ENCODE data around the gene CCDC9B.

DNA sequence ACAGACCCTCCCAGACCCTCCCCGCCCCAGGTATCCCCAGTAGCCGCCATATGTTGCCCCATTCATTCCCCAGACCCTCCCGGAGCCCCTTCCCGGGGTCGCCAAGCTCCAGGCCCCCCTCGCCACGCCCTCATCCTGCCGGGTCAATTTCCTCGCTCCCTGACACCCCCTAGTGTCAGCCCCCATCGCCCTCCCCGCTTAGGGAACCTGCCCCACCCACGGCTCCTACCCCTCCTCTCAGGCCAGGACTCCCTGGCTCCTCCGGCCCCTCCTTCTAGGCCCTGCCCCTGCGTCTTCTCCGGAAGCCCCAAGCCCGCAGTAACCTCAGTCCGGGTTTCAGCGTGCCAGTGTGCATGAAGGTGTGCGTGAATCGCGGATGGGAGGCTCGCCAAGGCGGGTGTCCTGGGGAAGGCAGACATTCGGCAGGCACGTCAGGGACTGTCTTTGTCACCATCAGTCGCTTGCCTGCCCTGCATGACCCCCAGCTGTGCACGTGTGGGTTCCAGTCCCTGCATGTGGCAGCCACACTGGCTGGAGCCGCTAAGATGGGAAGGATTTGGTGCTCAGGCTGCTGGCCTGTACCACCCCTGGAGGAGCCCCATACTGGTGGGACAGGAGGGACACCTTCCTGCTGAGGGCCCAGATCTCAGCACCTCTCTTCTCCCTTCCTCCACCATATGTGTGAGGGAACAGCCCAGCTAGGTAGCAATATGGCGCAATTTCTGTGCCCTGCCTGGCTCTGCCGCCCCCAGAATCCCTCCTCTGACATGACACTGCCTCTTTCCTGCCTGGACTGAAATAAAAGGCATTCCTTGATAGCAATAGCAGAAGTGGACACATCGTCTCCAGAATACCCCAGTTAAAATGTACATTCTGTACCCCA lies 18.0 kb upstream of the CCDC9B start:
- peak; percentile 26 for TF ChIP-seq CTCF (IDR thresholded peaks at IDR 0.05)
- no peak for TF ChIP-seq EZH2 (IDR thresholded peaks at IDR 0.05)
